Mammary epithelial cell (primary cell): ENCODE data around the gene SNRNP35.

Experiments
- EZH2 ChIP-seq: IDR thresholded peaks from 2 replicates; pipeline ENCODE4 v1.6.1; 2012; ENCODE audit warnings: low read length, inconsistent platforms, borderline replicate concordance
- TF ChIP-seq, protein P1 (sequence below), 2 donors: IDR thresholded peaks in 1 of 2; conservative IDR thresholded peaks in 1 of 2; 2 replicates each; pipeline ENCODE4 v1.5.1; 2011 to 2012; ENCODE audit warnings: inconsistent platforms in 2 of 2, low read length in 2 of 2, mild to moderate bottlenecking in 2 of 2, control low read depth in 1 of 2, low read depth in 1 of 2; ENCODE audit not compliant: insufficient read depth in 1 of 2; ENCODE audit errors: extremely low read depth in 1 of 2

DNA sequence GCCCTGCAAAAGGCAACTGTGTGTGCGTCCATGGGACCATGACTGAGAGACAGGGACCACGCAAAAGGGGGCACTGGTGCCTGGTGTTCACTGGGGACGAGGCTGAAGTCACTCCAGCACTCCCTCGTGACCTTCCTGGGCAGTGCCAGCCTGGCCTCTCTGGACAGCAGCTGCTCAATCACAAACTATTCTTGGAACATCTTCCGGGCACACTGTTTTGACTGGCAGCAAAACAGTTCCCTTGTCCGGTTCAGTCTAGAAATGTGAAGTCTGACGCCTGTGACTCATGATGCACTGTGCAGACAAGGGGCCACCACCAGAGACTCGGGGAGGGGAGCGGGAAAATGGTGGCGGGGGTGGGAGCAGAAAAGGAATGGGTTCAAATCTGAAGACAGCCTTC, 20.8 kb downstream of the SNRNP35 start:
- TF ChIP-seq, protein P1, sequence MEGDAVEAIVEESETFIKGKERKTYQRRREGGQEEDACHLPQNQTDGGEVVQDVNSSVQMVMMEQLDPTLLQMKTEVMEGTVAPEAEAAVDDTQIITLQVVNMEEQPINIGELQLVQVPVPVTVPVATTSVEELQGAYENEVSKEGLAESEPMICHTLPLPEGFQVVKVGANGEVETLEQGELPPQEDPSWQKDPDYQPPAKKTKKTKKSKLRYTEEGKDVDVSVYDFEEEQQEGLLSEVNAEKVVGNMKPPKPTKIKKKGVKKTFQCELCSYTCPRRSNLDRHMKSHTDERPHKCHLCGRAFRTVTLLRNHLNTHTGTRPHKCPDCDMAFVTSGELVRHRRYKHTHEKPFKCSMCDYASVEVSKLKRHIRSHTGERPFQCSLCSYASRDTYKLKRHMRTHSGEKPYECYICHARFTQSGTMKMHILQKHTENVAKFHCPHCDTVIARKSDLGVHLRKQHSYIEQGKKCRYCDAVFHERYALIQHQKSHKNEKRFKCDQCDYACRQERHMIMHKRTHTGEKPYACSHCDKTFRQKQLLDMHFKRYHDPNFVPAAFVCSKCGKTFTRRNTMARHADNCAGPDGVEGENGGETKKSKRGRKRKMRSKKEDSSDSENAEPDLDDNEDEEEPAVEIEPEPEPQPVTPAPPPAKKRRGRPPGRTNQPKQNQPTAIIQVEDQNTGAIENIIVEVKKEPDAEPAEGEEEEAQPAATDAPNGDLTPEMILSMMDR (conservative IDR thresholded peaks at IDR 0.05 in 1 of 2, IDR thresholded peaks at IDR 0.05 in 1 of 2; ENCODE audit: extremely low read depth in 1 of 2, insufficient read depth in 1 of 2, low read depth in 1 of 2, low read length in 2 of 2), result no peak
- no peak for TF ChIP-seq EZH2
